ENCODE data around the gene MPPE1. TPM values are rescaled to one million over a fixed set of nuclear protein-coding genes. Genes with fewer than 3 reads are reported as not detected.

Gene MPPE1
- total and polyA plus RNA-seq, 9 of the 15 experiments (the other 6 are each of a cell fraction or from before 2014, with no cell fraction given): 10.7 to 19.5 (median 13.3) TPM

DNA sequence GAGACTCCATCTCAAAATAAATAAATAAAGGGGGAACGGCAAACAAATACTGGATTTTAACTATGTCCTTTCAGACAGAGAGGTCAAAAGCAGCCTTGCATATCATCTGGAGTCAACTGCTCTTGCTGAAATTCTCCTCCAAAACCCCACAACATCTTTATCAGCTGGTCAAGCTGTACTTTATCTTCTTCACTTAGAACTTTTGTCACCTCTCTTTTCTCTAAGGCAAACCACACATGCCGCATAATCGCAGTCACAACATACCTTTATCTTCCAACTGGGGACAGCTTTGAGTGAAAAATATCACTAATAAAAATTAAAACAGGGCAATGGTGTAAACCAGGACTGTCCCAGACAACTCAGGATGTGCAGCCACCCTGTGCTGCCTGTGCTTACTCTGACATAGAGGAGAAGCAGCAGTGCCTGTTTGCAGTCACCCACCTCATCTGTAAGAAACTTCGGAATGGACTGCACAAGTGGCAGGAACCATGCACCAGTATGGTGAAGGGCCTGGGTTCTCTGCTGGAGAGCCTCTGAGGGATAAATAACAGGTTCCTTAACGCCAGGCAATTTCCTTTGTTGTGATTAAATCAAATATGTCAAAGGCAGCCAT, 6.2 kb downstream of the MPPE1 start:
- in situ Hi-C loops (cut with MboI) (loop anchor here (10.0 kb wide), 1 partner anchor 1133 kb away; no protein-coding TSS in a partner anchor), intact Hi-C loops (cut with micrococcal nuclease) (no loop called here)
- no peak overlapping the region for H3K9ac ChIP-seq (ENCODE audit: insufficient read depth in 1 of 2, low read depth in 2 of 2, low read length in 2 of 2)
- no TSS peak for BruUV-seq (replicated peaks)
- 32% methylated on average over 5 of the region's 5 CpGs for WGBS (ENCODE audit: insufficient coverage, low coverage, missing lambda C conversion rate)
- ChIA-PET CTCF (ENCODE audit: low intra/inter-chr PET ratio) (no interaction called here), POLR2A (interaction anchor here (0.7 kb wide), 1 partner anchor 78 kb away, joined by 3 read pairs; no protein-coding TSS in a partner anchor)
- peaks cover 7% of the 10 kb centered on the region; the same call in 2 of the 3 replicates for H3K36me3 ChIP-seq (ENCODE audit: control insufficient read depth, insufficient read depth, low read length)
- no peak overlapping the region for H3K4me3 ChIP-seq
- H3K9me1 ChIP-seq (ENCODE audit: control insufficient read depth, insufficient read depth, low read length): peaks cover 5% of the 10 kb centered on the region
- H3K27me3 ChIP-seq (ENCODE audit: control insufficient read depth in 2 of 2, insufficient read depth in 2 of 2, low read length in 2 of 2): no peaks in the 10 kb centered on the region
- H4K20me1 ChIP-seq (replicated peaks; ENCODE audit: control insufficient read depth, insufficient read depth, low read length): peaks cover 10% of the 10 kb centered on the region; the same call in 1 of the 2 replicates
- H3K9me3 ChIP-seq (replicated peaks; ENCODE audit: control insufficient read depth, insufficient read depth, low read depth, low read length): no peaks in the 10 kb centered on the region
- H3K4me2 ChIP-seq (ENCODE audit: insufficient read depth, low read length): no peak overlapping the region
- peak; percentile 56 for ATAC-seq
- DNase-seq (ENCODE audit: extremely low read depth in 1 of 4, low spot score in 3 of 4): peak in 1 of 4 experiments; percentile 61
- peaks cover 7 to 17% of the 10 kb centered on the region in 2 experiments; a peak in 3 of 5 replicates for H3K4me1 ChIP-seq (replicated peaks in 1 of 2; ENCODE audit: control insufficient read depth in 2 of 2, insufficient read depth in 2 of 2, low read length in 2 of 2)
- no peak overlapping the region for H3K27ac ChIP-seq (ENCODE audit: extremely low read depth, low read depth, low read length)
- no peak overlapping the region for H2AFZ ChIP-seq (ENCODE audit: low read depth, low read length)
- H3K79me2 ChIP-seq (ENCODE audit: control insufficient read depth, insufficient read depth, low read length): no peaks in the 10 kb centered on the region
- FAIRE-seq: no peak
- peak; percentile 85 for TF ChIP-seq CBFA2T3 (IDR thresholded peaks at IDR 0.05)
- no peak for TF ChIP-seq ZNF274 (IDR thresholded peaks at IDR 0.05; ENCODE audit: borderline replicate concordance, low read depth, low read length)
- TF ChIP-seq ZNF174 (CRISPR knock-in tag; IDR thresholded peaks at IDR 0.05): no peak
- peak; percentile 31 to 61; a peak in 2 of 4 replicates for TF ChIP-seq KDM1A (IDR thresholded peaks at IDR 0.05)
- peak; percentile 58 for TF ChIP-seq MEIS2 (IDR thresholded peaks at IDR 0.05; ENCODE audit: partially characterized antibody)
- TF ChIP-seq ZNF354B (CRISPR knock-in tag; IDR thresholded peaks at IDR 0.05): no peak
- TF ChIP-seq CXXC5 (CRISPR knock-in tag; IDR thresholded peaks at IDR 0.05): 0 out of 2 replicates have a peak, but pooled peaks have one; percentile 13
- TF ChIP-seq FOXM1 (IDR thresholded peaks at IDR 0.05; ENCODE audit: low read depth): no peak
- no peak for TF ChIP-seq FOXM1 (CRISPR knock-in tag; IDR thresholded peaks at IDR 0.05; ENCODE audit: low read depth)
- TF ChIP-seq NCOA2 (IDR thresholded peaks at IDR 0.05; ENCODE audit: partially characterized antibody in 2 of 2): no peak
- TF ChIP-seq ZNF140 (CRISPR knock-in tag; IDR thresholded peaks at IDR 0.05): no peak
- TF ChIP-seq SMARCA4 (IDR thresholded peaks at IDR 0.05): peak; percentile 52; the same call in 1 of the 2 replicates
- TF ChIP-seq, protein P1, sequence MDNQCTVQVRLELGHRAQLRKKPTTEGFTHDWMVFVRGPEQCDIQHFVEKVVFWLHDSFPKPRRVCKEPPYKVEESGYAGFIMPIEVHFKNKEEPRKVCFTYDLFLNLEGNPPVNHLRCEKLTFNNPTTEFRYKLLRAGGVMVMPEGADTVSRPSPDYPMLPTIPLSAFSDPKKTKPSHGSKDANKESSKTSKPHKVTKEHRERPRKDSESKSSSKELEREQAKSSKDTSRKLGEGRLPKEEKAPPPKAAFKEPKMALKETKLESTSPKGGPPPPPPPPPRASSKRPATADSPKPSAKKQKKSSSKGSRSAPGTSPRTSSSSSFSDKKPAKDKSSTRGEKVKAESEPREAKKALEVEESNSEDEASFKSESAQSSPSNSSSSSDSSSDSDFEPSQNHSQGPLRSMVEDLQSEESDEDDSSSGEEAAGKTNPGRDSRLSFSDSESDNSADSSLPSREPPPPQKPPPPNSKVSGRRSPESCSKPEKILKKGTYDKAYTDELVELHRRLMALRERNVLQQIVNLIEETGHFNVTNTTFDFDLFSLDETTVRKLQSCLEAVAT (IDR thresholded peaks at IDR 0.05): 0 out of 4 replicates have a peak, but pooled peaks of 1 of the 2 experiments have one; percentile 54
- TF ChIP-seq RCOR1 (IDR thresholded peaks at IDR 0.05; ENCODE audit: borderline replicate concordance in 1 of 2, low read depth in 2 of 2, low read length in 2 of 2): peak in 1 of 2 experiments; percentile 66; a peak in 1 of 4 replicates
- peak; percentile 56; the same call in 1 of the 2 replicates for TF ChIP-seq DPF2 (IDR thresholded peaks at IDR 0.05)
- TF ChIP-seq ATF1 (CRISPR knock-in tag; IDR thresholded peaks at IDR 0.05): no peak
- TF ChIP-seq ATF1 (tag; IDR thresholded peaks at IDR 0.05): no peak
- peak; percentile 79 for TF ChIP-seq NCOR1 (IDR thresholded peaks at IDR 0.05)
- TF ChIP-seq TAL1 (IDR thresholded peaks at IDR 0.05): peak; percentile 68
- peak; percentile 75 for TF ChIP-seq TCF3 (CRISPR knock-in tag; IDR thresholded peaks at IDR 0.05)
- TF ChIP-seq SMAD4 (CRISPR knock-in tag; conservative IDR thresholded peaks at IDR 0.05): peak; percentile 79
- TF ChIP-seq, protein P2, sequence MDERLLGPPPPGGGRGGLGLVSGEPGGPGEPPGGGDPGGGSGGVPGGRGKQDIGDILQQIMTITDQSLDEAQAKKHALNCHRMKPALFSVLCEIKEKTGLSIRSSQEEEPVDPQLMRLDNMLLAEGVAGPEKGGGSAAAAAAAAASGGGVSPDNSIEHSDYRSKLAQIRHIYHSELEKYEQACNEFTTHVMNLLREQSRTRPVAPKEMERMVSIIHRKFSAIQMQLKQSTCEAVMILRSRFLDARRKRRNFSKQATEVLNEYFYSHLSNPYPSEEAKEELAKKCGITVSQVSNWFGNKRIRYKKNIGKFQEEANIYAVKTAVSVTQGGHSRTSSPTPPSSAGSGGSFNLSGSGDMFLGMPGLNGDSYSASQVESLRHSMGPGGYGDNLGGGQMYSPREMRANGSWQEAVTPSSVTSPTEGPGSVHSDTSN (CRISPR knock-in tag; IDR thresholded peaks at IDR 0.05; ENCODE audit: low read depth): no peak
- TF ChIP-seq, protein P2 (tag; conservative IDR thresholded peaks at IDR 0.05; ENCODE audit: low read depth): peak; percentile 61
